ENCODE data around the gene KCNE2. TPM values are rescaled to one million over a fixed set of nuclear protein-coding genes. Genes with fewer than 3 reads are reported as not detected.

KCNE2 gene
- total RNA-seq, 4 donors from 2014 or later: not detected

GRCh38 chr21:34351786-34352241, 12.0 kb upstream of the KCNE2 start:
- intact Hi-C loops (cut with DNase I; ENCODE audit: low total_unique reads): no loop called here
- H3K4me1 ChIP-seq: peaks cover 0 to 2% (median 0%) of the 10 kb centered on the region in 4 donors
- DNase-seq: peak; percentile 51
- TF ChIP-seq POLR2A (IDR thresholded peaks at IDR 0.05): no peak
- TF ChIP-seq, protein P1, sequence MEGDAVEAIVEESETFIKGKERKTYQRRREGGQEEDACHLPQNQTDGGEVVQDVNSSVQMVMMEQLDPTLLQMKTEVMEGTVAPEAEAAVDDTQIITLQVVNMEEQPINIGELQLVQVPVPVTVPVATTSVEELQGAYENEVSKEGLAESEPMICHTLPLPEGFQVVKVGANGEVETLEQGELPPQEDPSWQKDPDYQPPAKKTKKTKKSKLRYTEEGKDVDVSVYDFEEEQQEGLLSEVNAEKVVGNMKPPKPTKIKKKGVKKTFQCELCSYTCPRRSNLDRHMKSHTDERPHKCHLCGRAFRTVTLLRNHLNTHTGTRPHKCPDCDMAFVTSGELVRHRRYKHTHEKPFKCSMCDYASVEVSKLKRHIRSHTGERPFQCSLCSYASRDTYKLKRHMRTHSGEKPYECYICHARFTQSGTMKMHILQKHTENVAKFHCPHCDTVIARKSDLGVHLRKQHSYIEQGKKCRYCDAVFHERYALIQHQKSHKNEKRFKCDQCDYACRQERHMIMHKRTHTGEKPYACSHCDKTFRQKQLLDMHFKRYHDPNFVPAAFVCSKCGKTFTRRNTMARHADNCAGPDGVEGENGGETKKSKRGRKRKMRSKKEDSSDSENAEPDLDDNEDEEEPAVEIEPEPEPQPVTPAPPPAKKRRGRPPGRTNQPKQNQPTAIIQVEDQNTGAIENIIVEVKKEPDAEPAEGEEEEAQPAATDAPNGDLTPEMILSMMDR (IDR thresholded peaks at IDR 0.05): peak; percentile 56 to 80 (median 60)
- no peaks in the 10 kb centered on the region for H3K9me3 ChIP-seq
- no peak overlapping the region for H3K4me3 ChIP-seq
- no peak overlapping the region for H3K27ac ChIP-seq
- H3K27me3 ChIP-seq: no peaks in the 10 kb centered on the region
- H3K36me3 ChIP-seq: no peaks in the 10 kb centered on the region
- WGBS, 2 donors (ENCODE audit: low coverage in 1 of 2): 24 to 100% methylated on average over 1 to 6 of the region's 6 CpGs
- in situ Hi-C loops (cut with MboI; ENCODE audit: low pct_ligation_motif_present in 1 of 4, low pct_unique_long_range_greater_than_20kb in 1 of 4, low sequenced_read_pairs in 3 of 4): no loop called here

DNA sequence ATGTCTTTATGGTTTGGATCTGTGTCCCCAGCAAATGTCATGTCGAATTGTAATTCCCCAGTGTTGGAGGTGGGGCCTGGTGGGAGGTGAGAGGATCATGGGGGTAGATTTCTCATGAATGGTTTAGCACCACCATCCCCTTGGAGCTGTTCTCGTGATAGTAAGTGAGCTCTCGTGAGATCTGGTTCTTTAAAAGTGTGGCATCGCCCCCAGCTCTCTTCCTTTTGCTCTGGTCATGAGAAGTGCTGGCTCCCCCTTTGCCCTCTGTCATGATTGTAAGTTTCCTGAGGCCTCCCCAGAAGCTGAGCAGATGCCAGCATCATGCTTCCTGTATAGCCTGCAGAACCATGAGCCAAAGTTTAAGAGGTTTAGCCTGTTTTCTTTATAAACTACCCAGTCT, 11.2 kb upstream of the KCNE2 start:
- Histone ChIP-seq H3K9me3 (no peaks in the 10 kb centered on the region), H3K4me1 (no peaks in the 10 kb centered on the region), H3K27ac (no peak overlapping the region), H3K27me3 (no peaks in the 10 kb centered on the region), H3K4me3 (no peak overlapping the region), H3K36me3 (no peaks in the 10 kb centered on the region)
- no peak for TF ChIP-seq EP300 (IDR thresholded peaks at IDR 0.05; ENCODE audit: low read depth)
- TF ChIP-seq POLR2A (IDR thresholded peaks at IDR 0.05): no peak
- TF ChIP-seq, protein P1 (IDR thresholded peaks at IDR 0.05): no peak
- TF ChIP-seq POLR2AphosphoS5 (IDR thresholded peaks at IDR 0.05): no peak
- DNase-seq: no peak
- in situ Hi-C loops (cut with MboI; ENCODE audit: low pct_ligation_motif_present in 1 of 4, low pct_unique_long_range_greater_than_20kb in 1 of 4, low sequenced_read_pairs in 3 of 4): no loop called here
- intact Hi-C loops (cut with DNase I; ENCODE audit: low total_unique reads): no loop called here
- 84 to 100% methylated on average over 1 to 4 of the region's 4 CpGs for WGBS, 2 donors (ENCODE audit: low coverage in 1 of 2)

DNA sequence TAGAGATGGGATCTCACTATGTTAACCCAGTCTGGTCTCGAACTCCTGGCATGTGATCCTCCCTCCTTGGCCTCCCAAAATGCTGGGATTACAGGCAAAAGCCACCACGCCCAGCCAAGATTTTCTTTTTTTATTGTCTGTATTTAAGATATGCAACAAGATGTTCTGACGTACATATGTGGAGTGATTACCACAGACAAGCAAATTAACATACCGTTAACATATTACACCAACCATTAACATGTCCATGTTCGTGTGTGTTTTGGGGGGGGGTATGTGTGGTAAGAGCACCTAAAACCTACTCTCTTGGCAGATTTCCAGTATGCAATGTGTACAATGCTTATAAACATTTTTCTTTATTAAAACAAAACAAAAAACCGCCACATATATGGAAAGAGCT, 10.6 kb upstream of the KCNE2 start:
- H3K9me3 ChIP-seq: no peaks in the 10 kb centered on the region
- in situ Hi-C loops (cut with MboI; ENCODE audit: low pct_ligation_motif_present in 1 of 4, low pct_unique_long_range_greater_than_20kb in 1 of 4, low sequenced_read_pairs in 3 of 4) (no loop called here), intact Hi-C loops (cut with DNase I; ENCODE audit: low total_unique reads) (no loop called here)
- no peak overlapping the region for H3K4me3 ChIP-seq
- DNase-seq: no peak
- WGBS, 2 donors (ENCODE audit: low coverage in 1 of 2): 75 to 86% methylated on average over 6 of the region's 6 CpGs
- no peaks in the 10 kb centered on the region for H3K27me3 ChIP-seq
- no peaks in the 10 kb centered on the region for H3K36me3 ChIP-seq
- TF ChIP-seq, protein P1 (IDR thresholded peaks at IDR 0.05): no peak
- TF ChIP-seq POLR2AphosphoS5 (IDR thresholded peaks at IDR 0.05) (no peak), POLR2A (IDR thresholded peaks at IDR 0.05) (no peak), EP300 (IDR thresholded peaks at IDR 0.05; ENCODE audit: low read depth) (no peak)
- H3K27ac ChIP-seq: no peak overlapping the region
- no peaks in the 10 kb centered on the region for H3K4me1 ChIP-seq

DNA sequence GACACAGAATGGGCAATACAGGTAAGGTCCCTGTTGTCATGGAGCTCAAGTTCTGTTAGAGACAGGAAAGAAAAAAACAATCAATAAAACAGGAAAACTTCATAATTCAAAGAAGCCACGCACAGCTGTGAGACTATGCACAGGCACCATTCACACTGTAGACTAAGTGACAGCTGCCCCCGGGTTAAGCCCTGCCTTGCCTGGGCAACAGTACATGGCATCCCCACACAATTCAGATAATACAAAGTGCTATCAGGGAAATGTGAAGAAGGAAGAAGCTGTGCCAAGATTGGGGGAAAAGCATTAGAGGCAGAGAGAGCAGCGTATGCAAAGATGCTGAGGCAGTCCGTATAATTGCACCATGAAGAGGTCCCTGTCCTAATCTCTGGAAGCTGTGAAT, 9.0 kb upstream of the KCNE2 start:
- no peak overlapping the region for H3K4me3 ChIP-seq
- WGBS, 2 donors (ENCODE audit: low coverage in 1 of 2): 83 to 88% methylated on average over 4 of the region's 4 CpGs
- no peaks in the 10 kb centered on the region for H3K4me1 ChIP-seq
- DNase-seq: no peak
- H3K9me3 ChIP-seq: no peaks in the 10 kb centered on the region
- in situ Hi-C loops (cut with MboI; ENCODE audit: low pct_ligation_motif_present in 1 of 4, low pct_unique_long_range_greater_than_20kb in 1 of 4, low sequenced_read_pairs in 3 of 4) (no loop called here), intact Hi-C loops (cut with DNase I; ENCODE audit: low total_unique reads) (no loop called here)
- peaks cover 4% of the 10 kb centered on the region for H3K27me3 ChIP-seq
- TF ChIP-seq POLR2A (IDR thresholded peaks at IDR 0.05) (no peak), EP300 (IDR thresholded peaks at IDR 0.05; ENCODE audit: low read depth) (no peak), POLR2AphosphoS5 (IDR thresholded peaks at IDR 0.05) (no peak)
- TF ChIP-seq, protein P1 (IDR thresholded peaks at IDR 0.05): no peak
- H3K27ac ChIP-seq: no peak overlapping the region
- no peaks in the 10 kb centered on the region for H3K36me3 ChIP-seq
